Amygdala (tissue), 56 donors: Measurements from ENCODE around the gene FAM53B.

Experiments
- DNase-seq, 56 donors: peaks; one replicate each; lab custom pipeline; 2025; lab: John Stamatoyannopoulos, UW

The FAM53B gene

DNA sequence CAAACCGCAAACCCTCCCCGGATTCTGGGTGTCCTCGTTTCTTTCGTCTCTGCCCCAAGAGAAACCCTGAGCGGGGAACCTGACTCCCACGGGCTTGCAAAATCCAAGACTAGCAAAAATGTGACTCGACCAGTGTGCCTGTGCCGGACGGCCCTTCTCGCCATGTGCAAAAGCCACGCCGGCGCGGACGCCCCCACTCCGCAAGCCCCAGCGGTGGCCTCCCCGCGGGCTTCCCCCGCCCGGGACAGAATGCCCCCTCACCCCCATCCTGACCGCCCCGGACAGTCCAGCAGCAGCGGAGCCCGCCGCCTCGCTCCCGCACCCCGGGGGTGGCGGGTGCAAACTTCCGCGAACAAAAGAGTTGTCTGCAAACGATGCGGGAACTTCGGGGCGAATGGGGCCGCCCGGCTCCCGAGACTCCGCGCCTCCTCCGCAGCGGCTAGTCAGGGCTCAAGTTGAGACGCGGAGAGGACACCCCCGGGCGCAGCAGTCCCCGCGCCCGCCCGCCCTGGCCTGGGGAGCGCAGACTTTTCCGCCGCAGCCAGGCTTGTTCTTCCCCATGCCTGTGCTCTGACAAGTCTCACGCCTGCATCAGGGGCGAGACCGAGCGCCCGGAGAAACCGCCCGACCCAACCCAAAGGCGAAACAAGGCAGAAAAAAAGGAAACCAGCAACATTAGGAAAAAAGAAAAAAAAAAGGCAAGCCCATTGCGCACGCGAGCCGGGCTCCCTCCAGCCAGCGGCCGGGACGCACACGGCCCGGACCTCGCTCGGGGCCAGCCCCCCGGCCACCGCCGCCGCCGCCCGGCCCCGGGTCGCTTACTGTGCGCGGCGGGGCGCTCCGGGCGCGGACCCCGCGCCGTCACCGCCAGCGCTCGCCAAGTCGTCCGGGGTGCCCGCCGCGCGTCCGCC is 732 bp downstream of the FAM53B start:
- DNase-seq, result peak in 4 of 56 donors; percentile 33 to 63 (median 48)

DNA sequence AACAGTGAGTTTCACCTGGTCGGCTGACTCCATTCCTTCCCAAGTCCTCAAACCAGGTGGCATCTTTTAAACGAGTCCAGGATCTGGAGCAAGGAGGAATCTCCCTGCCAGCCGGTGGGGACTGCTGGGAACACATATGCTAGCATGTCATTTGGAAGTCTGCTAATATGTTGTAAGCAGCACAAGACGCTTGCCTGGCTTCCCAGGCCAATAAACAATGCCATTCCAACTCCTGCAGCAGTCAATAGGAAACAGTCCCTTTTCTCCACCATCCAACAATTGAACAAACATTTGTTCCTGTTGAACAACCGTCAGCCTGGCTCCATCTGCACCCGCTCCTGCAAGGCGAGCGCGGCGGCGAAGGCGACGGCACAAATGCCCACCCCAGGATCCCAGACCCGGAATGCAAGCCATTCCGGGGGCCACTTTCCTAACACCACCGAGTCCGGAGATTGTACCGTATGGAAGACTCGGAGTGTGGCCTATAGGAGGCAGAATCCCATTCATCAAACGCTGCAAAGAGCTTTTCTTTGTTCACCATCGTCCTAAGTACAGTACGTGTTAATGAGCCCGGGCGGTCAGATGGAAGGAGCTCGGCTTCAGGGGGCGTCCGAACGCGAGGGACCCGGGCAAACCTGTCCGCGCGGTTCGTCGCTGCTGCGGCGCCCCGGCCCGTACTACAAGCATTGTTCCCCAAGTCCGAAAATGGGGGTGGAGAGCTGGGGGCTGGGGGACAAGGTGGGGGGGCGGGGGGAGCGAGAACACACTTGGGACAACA is 1.6 kb downstream of the FAM53B start:
- DNase-seq, result peak in 8 of 56 donors; percentile 40 to 61 (median 50)

DNA sequence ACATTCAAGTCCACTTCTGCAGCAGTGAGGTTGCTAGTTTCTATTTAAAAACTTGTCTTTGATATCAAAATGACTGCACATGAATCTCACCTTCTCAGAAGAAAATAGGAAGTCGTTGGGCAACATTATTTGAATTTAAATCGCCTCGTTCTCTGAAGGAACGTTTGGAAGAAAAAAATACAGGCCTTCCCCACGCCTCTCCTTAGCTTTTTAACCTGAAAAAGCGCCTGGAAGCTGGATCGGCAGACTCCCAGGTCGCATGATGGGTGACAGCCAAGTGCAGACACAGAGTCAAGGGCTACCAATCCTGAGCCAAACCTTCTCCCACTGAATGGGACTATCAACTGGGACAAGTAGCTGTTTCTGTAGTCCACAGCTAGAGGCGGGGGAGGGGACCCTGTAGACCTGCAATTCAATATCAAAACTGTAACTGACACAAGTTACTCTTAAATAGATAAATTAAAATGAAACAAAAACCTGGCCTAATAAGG is 2.2 kb downstream of the FAM53B start:
- peak in 2 of 56 donors; percentile 39 to 59 for DNase-seq

DNA sequence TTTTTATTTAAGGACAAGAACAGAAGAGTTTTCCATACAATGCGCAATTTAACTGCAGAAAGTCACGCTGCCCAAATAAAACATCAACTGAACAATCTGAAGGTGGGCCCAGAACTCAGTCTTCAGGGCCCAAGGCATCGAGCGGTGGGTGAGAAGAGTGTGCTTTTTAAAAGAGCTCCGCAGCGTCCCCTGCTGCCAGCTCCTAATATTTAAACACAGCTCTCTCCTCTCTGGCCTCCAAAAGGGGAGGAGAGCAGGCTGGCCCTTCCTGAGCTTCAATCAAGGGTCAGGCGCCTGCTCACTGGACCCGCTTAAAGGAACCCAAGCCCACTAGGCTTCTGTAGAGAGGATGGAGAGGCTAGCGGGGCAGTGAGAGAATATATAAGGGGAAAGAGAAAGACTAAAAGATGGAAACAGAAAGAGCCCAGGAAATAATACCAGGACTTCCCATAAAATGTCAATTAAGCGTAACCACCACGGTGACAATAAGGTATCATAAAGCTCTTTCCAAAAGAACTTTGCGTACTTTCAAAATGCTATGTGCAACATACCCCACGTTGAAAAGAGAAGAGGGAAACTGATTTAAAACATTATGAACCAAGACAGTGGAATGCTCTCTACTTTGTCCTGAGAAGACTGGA is 2.8 kb downstream of the FAM53B start:
- DNase-seq, result peak in 52 of 56 donors; percentile 26 to 94 (median 74)

DNA sequence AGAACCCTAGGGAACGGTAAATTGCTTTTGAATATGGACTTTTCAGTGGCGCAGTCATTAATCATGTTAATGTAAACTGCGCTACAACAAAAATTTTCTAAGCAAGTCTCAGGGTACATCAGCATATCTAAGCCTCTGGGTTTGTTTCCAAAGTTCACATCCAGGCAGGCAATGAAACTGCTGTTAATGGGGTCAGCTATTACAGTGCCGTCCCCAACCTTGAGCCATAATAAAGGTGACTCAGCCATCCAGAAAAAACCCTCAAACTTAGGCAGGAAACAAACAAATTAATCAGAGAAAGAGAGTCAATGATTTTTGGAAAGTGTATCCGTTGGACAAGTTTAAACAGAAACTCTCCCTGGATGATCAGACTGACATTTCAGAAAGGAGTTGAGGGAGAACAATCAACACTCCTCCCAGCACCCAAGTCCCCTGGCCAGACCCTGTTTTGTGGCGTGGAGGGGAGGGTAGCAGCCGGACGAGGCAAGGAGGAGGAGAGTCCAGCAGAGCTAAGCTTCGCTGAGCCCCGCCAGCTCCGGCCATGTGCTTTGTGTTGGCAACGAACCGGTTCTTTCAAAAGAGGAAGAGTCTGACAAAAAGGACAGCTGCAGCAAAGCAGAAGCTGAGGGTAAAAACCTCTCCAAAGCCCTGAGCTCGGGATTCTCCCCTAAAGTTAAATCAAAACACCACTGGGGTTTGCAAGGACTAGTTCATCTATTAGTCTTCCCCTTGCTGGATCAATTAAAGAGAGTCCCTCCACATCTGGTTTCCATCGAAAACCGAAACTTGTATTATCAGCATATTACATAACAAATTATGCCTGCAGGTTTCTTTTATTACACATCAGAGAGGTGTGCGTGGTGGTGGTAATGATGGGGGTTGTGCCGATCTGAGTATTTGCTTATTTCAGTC is 3.6 kb downstream of the FAM53B start:
- DNase-seq, result peak in 36 of 56 donors; percentile 23 to 80 (median 54)

DNA sequence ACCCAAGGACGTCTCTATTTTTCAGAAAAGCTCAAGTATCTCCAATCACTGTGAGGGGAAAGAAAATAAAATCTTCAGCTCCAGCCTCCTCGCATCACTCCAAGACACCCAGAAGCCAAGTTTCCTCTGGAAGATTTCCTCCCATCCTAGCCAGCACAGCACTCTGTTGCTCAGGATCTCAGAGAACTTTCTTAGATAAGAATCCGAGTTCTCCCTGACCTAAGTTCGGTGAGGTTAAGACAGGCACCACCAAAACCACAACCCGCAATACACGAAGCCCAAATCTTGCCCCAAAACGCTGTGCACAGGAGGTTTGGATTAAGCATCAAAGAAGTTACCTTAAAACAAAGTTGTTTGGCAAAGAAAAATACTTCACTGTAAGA is 4.2 kb downstream of the FAM53B start:
- DNase-seq, result no peak

DNA sequence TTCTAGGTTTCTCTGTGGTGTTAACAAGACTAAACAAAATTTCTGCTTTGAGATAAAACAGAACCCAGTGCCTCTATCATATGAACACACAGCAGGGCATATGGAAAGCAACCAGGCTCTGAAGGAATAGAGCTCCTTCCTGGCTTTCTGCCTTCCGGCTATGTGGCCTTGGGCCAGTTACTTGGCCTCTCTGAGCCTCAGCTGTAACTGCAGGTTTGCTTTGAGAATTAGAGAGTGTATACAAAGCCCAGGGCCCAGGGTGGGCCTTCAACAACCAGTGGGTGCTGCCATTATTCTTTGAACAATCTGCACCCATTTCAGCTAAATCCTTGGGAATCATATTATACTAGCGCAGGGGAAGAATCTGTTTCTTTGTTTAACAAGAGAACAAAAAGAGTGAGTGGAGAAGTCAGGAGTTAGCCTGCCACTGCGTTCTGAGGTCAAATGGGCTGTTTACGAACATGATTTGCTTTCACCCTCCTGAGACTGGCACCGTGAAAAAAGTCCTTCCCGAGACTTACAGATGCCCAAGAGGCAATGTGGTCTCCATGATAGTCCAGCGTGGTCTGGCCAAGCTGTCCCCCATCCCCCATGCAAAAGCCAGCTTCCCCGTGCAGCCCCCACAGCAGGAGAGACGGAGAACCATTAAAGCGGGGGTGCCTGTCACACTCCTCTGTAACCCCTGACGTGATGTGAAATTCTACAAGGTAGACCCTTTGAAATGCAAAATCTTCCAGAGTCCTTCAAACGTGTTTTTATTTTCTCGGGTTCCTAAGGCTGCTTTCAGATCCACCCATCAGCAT is 4.9 kb downstream of the FAM53B start:
- no peak for DNase-seq

DNA sequence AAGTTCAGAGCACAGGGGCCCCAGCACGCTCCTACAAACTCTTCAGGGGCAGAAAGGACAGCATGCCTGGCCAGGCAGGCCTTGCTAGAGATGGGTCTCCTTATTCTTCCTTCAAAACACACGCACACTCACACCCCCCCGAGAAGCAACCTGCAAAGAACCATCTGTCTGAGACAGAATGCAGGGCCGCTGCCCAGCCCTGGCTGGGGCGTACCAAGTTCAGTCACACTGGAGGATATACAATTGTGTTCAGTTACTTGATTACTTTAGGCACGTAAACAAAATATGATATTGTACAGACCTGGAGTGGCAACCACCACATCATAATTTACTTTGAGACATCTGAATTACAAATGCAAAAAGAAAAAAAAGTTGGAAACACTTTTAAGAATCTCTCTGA is 5.7 kb downstream of the FAM53B start:
- DNase-seq, result no peak

DNA sequence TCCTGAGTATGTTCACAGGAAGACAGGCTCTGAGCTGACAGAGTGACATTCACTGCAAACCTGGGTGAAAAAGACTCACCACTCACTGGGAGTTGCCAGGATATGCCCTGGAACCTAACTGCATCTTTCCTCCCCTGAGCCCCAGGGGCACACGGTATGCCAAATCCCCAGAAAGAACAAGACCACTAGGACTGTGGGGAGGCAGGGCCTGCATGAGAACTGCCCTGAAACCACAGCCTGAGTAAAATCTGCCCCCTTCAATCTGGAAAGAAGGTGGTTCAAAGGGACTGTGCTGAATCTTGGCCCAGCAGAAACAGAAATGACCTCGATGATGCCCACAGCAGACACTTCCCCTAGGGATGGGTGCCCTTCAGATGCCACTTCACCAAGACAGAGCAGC is 6.5 kb downstream of the FAM53B start:
- no peak for DNase-seq

DNA sequence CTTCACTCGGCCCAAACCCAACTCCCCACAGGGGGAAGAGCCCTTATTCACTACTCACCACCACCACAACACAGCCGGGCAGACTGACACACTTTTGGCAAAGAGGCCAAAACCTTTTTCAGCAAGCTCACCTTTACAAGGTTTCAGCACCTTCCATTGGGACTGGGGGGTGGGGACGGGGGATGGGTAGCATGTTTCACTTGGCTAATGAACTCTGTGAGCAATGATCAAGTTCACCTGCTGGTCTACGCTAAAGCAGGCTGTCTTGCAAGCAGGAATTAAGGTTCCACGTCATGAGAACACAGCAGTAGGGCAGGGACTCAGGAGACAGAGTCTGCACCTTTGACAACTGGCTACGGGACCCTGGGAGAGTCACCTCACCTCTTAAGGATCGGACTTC is 7.0 kb downstream of the FAM53B start:
- DNase-seq, result no peak

DNA sequence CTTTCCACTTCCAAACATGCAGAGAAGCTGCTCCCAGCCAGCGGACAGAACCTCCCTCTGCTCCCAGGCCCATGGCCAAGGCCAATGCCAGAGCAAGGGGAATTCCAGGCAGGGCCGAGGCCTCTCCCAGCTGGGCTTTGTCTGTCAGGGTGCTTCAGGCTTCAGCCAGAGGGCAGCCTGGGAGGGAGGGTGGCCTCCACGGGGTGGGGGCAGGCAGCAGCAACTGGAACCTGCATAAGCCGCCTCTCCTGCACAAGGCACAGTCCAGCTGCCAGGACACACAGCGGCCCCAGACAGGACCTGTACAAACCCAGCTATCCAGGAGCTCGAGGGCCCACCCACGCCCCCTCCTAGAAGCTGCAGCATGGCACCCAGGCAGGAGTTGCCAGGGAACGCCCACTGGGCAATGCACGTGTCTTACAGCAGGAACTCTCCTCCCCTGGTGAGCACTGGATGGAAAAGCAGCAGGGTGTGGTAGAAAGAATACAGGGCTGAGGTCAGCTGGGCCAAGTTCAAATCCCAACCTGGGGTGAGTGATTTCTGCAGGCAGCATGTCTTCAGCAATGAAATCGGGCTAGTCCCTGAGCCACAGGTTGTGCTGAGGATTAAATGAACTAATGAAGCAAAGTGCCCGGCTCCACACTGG is 7.6 kb downstream of the FAM53B start:
- peak in 47 of 56 donors; percentile 34 to 91 (median 73) for DNase-seq

DNA sequence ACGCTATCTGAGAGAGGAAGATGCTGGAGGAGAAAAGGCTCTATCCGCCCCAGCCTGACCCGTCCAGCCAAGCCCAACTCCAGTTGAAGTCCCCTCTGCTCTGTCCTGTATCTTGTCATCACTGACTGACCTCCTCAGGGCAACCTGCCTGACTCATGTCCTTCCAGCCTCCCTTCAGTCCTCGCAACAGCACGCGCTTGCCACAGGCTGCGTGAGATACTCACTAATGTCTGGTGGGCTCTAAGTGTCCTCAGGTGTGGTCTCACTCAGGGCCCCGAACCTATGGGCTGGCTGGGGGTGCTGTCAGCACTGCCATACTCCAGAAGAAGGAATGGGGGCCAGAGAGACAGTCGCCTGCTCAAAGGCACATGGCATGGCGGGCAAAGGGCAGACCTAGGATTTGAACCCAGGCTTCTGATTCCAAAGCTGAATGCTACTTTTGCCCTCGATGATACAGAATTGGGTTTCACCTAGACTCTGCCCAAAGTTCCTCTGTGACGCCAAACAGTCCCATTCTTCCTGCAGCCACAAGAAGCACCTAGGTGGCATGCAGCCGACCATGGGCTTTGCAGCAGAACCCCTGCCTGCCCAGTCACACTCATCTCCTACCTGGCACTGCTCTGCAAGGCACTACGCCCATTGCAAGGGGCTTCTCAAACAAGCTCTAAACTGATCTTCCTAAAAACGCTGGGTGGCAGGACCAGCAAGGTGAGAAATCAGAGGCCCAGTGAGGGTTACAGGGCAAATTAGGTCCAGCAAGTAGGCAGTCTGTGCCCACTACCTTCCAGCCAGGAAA is 8.5 kb downstream of the FAM53B start:
- no peak for DNase-seq

DNA sequence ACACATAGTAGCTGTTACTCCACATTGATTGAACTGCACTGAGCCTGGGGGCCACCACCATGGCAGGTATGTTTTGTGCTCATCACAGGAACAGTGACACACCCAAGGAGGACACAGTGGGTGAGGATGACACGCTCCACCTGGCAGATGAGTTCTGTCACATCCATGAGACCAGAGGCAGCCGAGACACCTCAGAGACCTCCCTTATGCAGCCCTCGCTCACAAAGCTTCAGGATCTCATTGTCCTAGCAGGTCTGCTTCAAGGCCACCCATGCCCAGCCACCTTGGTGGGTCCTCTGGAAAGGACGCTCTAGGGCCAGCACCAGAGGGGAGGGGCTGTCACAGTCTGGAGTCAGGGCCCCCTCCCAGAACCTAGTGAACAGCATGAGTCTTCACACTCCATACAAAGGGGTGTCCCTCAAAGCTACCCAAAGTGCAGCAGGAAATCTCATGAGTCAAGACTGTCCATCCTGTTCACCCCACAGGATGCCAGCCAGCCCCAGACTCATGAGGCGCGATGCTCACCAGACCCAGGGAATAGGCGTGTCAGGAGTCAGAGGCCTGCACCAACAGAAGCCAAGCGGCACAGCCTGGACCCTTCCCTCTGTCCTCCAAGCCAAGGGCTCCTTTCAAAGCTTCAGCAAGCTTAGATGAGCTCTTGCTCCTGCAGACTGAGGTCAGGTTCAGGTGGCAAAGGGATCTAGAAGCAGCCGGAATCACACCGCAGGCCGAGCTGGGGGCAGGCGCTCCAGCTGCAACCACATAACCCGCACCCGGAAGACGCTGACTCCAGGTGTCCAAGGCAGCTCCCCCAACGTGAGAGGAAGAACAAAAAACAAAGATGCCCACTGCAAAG is 9.6 kb downstream of the FAM53B start:
- no peak for DNase-seq

DNA sequence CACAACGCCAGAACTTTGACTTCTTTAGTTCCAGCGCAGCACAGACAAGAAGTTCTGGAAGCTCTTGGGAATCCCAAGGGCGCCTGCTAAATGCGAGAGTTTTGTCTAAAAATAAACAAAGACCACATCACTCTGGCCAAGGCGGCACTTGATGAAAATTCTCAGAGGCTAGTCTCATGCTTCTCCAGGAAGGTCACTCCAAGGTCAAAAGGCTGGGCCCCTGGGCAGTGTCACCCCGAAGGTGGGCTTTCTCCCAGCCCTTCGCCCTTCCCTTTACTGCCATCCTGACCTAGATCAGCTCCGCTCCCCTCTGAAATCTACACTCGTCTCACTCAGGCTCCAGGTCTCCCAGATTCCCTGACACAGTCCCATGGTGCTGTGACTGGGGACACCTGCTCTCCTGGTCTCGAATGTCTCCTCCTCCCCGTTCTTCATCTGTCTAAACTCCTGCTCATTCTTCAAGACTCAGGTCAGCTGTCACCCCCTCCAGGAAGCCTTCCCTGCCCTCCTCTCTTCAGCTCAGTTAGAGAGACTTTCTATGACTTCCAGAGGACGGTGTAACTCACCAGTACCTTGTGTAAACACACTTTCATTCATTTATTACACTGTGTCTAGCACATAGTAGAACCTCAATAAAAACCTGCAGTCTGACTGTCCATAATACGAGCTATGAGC is 10.5 kb downstream of the FAM53B start:
- no peak for DNase-seq

DNA sequence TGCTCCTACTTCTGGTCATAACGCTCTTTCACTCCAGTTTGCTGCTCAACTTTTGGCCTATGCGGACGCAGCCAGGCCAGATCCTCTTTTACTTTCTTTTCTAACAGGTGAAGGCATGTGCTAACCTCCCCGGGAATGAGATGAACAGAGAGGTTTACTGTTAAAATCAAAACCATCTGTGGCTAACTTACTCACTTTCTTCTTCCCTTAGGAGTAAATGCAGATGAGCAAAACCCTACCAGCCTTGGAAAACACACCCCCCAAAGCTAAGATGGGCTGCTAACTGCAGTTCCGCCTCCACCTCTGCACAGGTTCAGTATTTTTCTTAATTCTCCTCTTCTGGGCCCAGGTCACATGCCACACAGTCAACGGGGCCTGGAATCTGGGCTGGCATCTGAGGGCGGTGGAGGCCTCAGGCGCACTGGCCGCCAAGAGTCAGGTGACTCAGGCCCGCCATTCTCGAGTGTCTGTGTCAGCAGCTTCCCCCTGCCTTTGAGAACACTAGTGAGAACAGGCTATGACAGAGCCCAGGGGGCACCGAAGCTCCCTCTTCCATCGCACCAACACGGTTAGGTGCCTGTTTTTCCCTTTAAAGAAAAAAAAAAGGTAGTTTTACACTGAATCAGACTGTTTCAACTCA is 11.1 kb downstream of the FAM53B start:
- DNase-seq, result peak in 8 of 56 donors; percentile 27 to 47 (median 44)

DNA sequence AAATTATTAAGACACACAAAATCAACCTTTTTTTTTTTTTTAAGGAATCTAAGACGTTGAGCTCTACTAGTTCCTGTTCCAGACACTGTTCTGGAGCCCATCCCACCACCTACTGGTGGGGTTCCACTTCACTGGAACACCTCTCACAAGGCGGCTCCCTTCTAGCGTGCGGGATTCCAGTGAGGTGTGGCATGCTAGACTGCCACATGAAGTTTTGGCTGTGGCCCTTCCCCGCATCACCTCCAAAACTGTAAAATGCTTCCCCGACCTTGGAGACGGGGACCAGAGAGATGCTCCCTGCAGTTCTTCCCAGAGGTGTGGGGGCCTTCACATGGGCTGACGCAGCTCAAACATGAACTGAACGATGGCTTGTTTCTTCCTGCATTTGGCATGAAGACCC is 12.6 kb downstream of the FAM53B start:
- DNase-seq, result no peak
